ENCODE results near the gene ZNF335. TPM values are rescaled to one million over a fixed set of nuclear protein-coding genes. Genes with fewer than 3 reads are reported as not detected.

Gene ZNF335
- total and polyA plus RNA-seq, 2 of the 13 experiments (the other 11 are each of a cell fraction or from before 2014, with no cell fraction given): 9.7 to 13.7 TPM

GRCh38 chr20:45934586-45935415 lies 37.2 kb downstream of the ZNF335 start, which contains the start of gene PCIF1 (continued):
- TF ChIP-seq AHDC1 (CRISPR knock-in tag; IDR thresholded peaks at IDR 0.05; ENCODE audit: borderline replicate concordance): no peak
- TF ChIP-seq ZBTB7B (CRISPR knock-in tag; IDR thresholded peaks at IDR 0.05): 0 out of 2 replicates have a peak, but pooled peaks have one; percentile 31
- TF ChIP-seq ZNF3 (CRISPR knock-in tag; IDR thresholded peaks at IDR 0.05): no peak
- peak; percentile 81 for TF ChIP-seq ZBTB2 (CRISPR knock-in tag; IDR thresholded peaks at IDR 0.05; ENCODE audit: low read depth)
- peak; percentile 14; the same call in 1 of the 2 replicates for TF ChIP-seq SIX1 (CRISPR knock-in tag; IDR thresholded peaks at IDR 0.05; ENCODE audit: borderline replicate concordance)
- TF ChIP-seq SIX4 (CRISPR knock-in tag; IDR thresholded peaks at IDR 0.05): peak; percentile 79; the same call in 1 of the 2 replicates
- no peak for TF ChIP-seq MBNL3 (CRISPR knock-in tag; conservative IDR thresholded peaks at IDR 0.05)
- TF ChIP-seq THAP7 (CRISPR knock-in tag; IDR thresholded peaks at IDR 0.05): peak; percentile 100
- peak; percentile 90; the same call in 1 of the 2 replicates for TF ChIP-seq MEIS1 (CRISPR knock-in tag; IDR thresholded peaks at IDR 0.05; ENCODE audit: borderline replicate concordance)
- peak; percentile 64; the same call in 1 of the 2 replicates for TF ChIP-seq KDM5A (IDR thresholded peaks at IDR 0.05; ENCODE audit: borderline replicate concordance, low read length)
- TF ChIP-seq ZFP36L2 (CRISPR knock-in tag; IDR thresholded peaks at IDR 0.05): no peak
- no peak for TF ChIP-seq ATF1 (CRISPR knock-in tag; IDR thresholded peaks at IDR 0.05)
- TF ChIP-seq RAD51 (IDR thresholded peaks at IDR 0.05; ENCODE audit: borderline replicate concordance): peak; percentile 49; the same call in 1 of the 2 replicates

Data from HepG2 (cell line).